Activated T-helper 1 cell treated with anti-CD3 and anti-CD28 coated beads, Interleukin-12 subunit alpha, Interleukin-12 subunit beta, Interleukin-2, Interleukin-4 antibody, amounts not matched to agents 30 ng/mL and 10 ng/mL and 1 ng/mL, durations not matched to agents 14 hours and 24 hours and 36 hours (primary cell): Measurements from ENCODE around the gene TTC9B. TPM values are rescaled to one million over a fixed set of nuclear protein-coding genes. Genes with fewer than 3 reads are reported as not detected.

ENCODE experiments used
- DNase-seq: peaks from one replicate; pipeline ENCODE4 v3.0.0; 2021; ENCODE audit warnings: low spot score
- H3K27ac Mint-ChIP-seq: one replicate; pipeline ENCODE4 v1.8.0; 2021; ENCODE audit warnings: mild to moderate bottlenecking, mixed read lengths
- H3K27me3 Mint-ChIP-seq: one replicate; pipeline ENCODE4 v1.8.0; 2022; ENCODE audit warnings: mild to moderate bottlenecking, moderate library complexity, mixed read lengths; ENCODE audit not compliant: insufficient read depth
- H3K36me3 Mint-ChIP-seq: one replicate; pipeline ENCODE4 v1.8.0; 2021; ENCODE audit warnings: low read depth, mixed read lengths
- H3K4me1 Mint-ChIP-seq: one replicate; pipeline ENCODE4 v1.8.0; 2021; ENCODE audit warnings: low read depth, mixed read lengths
- H3K4me3 Mint-ChIP-seq: one replicate; pipeline ENCODE4 v1.8.0; 2021; ENCODE audit warnings: mild to moderate bottlenecking, moderate library complexity, mixed read lengths
- H3K9me3 Mint-ChIP-seq: one replicate; pipeline ENCODE4 v1.8.0; 2021; ENCODE audit warnings: mixed read lengths
- intact Hi-C: fragments of 100-400 bp; cut with micrococcal nuclease; formaldehyde crosslinking; loops from one replicate; pipeline ENCODE4 v1.15.1; 2024
- total RNA-seq: library from RNA; stranded (reverse); gene quantifications from 2 replicates; pipeline ENCODE4 v1.2.3, GENCODE V29; 2022

TTC9B gene
- total RNA-seq, result not detected in 2 replicates

DNA sequence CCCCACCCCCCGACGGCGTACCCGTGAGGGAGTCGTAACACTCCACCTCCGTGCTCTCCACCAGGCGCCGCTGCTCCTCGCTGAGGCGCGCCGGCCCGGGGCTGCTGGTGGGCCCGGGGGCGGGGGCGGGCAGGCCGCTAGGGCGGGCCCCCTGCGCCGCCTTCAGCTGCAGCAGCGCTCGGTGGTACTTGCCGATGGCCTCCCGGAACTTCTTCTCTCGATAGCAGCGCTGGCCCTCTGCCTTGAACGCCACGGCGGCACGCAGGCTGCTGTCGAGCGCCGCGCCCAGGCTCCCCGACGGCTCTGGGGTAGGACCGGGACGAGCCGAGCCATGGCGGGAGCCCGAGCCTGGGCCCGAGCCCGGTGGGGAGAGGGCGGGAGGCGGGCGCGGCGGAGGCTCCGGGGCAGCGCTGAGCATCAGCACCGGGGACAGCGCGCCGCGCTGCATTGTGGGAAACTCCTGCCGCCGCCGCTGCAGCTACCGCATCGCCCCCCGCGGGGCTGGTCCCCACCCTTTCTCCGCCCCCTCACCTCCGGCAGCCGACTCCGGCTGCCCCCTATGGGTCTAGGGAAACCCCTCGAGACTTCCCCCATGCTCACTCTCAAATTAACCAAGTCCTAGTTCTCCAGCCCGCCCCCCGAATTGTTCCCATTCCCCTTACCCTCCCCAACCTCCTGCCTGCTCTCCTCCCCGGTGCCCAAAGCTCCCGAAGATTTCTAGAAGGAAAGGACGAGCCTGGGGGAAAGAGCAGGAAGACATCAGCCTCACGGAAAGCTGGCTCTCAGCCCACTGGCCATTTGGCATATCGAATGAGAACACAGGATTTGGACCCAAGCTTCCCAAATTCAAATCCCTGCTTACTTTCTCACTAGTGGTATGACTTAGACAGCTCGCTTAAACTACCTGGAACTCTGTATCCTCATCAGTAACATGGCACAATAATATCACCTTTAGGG lies at the start of gene TTC9B:
TSS of gene TTC9B (minus strand) at position 451 of the 957 bp plus-strand sequence. CDS start at position 448, 3 bp downstream.
- Mint-ChIP-seq H3K9me3 (peaks cover 4% of the 10 kb centered on the region), H3K4me3 (no peak within 1 kb of the TSS), H3K27ac (no peak within 1 kb of the TSS), H3K27me3 (peaks cover 37% of the 10 kb centered on the region), H3K4me1 (peaks cover 16% of the 10 kb centered on the region), H3K36me3 (peaks cover 3% of the 10 kb centered on the region)
- intact Hi-C loops, result loop anchor here (1.0 kb wide), 1 partner anchor 27 kb away; the partner anchor contains the start of gene MAP3K10
- peak; percentile 44 for DNase-seq

- H3K4me1 Mint-ChIP-seq, result peaks cover 16% of the 10 kb centered on the region
- intact Hi-C loops, result no loop called here
- DNase-seq, result no peak
- no peak overlapping the region for H3K4me3 Mint-ChIP-seq
- H3K9me3 Mint-ChIP-seq, result no peaks in the 10 kb centered on the region
- H3K27me3 Mint-ChIP-seq, result no peaks in the 10 kb centered on the region
- H3K27ac Mint-ChIP-seq, result no peak overlapping the region
- peaks cover 11% of the 10 kb centered on the region for H3K36me3 Mint-ChIP-seq
Observed at GRCh38 chr19:40267601-40267997, 49.4 kb upstream of the TTC9B start.

GRCh38 chr19:40266912-40267600 lies 48.9 kb upstream of the TTC9B start:
- no peaks in the 10 kb centered on the region for H3K27me3 Mint-ChIP-seq
- no peak overlapping the region for H3K4me3 Mint-ChIP-seq
- intact Hi-C loops, result no loop called here
- DNase-seq, result no peak
- H3K36me3 Mint-ChIP-seq, result peaks cover 9% of the 10 kb centered on the region
- H3K9me3 Mint-ChIP-seq, result no peaks in the 10 kb centered on the region
- H3K27ac Mint-ChIP-seq, result no peak overlapping the region
- H3K4me1 Mint-ChIP-seq, result peaks cover 11% of the 10 kb centered on the region

DNA sequence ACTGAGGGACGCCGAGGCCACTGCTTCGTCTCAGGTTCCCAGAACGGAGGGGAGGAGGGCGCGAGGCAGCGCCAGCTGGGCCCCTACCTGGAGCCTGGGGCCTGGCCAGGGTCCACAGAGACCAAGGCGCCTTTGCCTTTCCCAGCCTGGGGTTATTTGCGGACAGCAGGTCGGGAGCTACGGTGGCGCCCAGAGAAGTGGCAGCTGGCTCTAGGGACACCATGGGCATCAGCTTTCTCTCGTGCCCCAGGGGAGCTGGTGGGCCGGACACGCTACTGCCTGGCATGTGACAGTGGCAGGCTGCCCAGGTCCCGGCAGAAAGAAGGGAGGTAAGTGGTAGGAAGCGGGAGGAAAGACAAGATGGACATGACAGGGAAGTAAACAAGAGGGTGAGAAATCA lies 47.9 kb upstream of the TTC9B start:
- no peak for DNase-seq
- peaks cover 13% of the 10 kb centered on the region for H3K36me3 Mint-ChIP-seq
- intact Hi-C loops, result no loop called here
- H3K4me3 Mint-ChIP-seq, result no peak overlapping the region
- H3K27me3 Mint-ChIP-seq, result no peaks in the 10 kb centered on the region
- H3K9me3 Mint-ChIP-seq, result no peaks in the 10 kb centered on the region
- H3K4me1 Mint-ChIP-seq, result peaks cover 8% of the 10 kb centered on the region
- H3K27ac Mint-ChIP-seq, result no peak overlapping the region

DNA sequence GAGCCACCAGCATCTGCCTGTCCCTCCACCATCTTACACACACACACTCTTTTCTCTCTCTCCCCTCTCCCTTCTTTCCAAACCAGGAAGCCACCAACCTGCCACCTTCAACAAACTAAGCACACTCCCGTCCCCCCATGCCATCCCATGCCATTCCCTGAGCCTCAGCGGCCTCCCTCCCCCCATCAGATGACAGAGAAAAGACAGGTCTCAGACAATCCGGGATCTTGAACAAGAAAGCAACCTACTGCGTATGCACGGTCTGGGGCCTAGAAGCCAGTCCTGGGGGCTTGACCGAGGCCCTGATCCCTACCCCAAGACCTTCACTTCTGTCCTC lies 47.5 kb upstream of the TTC9B start:
- H3K4me3 Mint-ChIP-seq, result no peak overlapping the region
- intact Hi-C loops, result no loop called here
- H3K4me1 Mint-ChIP-seq, result peaks cover 8% of the 10 kb centered on the region
- no peak for DNase-seq
- no peaks in the 10 kb centered on the region for H3K9me3 Mint-ChIP-seq
- H3K27me3 Mint-ChIP-seq, result no peaks in the 10 kb centered on the region
- H3K36me3 Mint-ChIP-seq, result peaks cover 13% of the 10 kb centered on the region
- no peak overlapping the region for H3K27ac Mint-ChIP-seq

GRCh38 chr19:40265055-40265762 lies 47.0 kb upstream of the TTC9B start:
- Mint-ChIP-seq H3K27ac (no peak overlapping the region), H3K36me3 (peaks cover 13% of the 10 kb centered on the region), H3K27me3 (no peaks in the 10 kb centered on the region), H3K4me3 (no peak overlapping the region), H3K4me1 (peaks cover 8% of the 10 kb centered on the region), H3K9me3 (no peaks in the 10 kb centered on the region)
- no peak for DNase-seq
- intact Hi-C loops, result no loop called here

DNA sequence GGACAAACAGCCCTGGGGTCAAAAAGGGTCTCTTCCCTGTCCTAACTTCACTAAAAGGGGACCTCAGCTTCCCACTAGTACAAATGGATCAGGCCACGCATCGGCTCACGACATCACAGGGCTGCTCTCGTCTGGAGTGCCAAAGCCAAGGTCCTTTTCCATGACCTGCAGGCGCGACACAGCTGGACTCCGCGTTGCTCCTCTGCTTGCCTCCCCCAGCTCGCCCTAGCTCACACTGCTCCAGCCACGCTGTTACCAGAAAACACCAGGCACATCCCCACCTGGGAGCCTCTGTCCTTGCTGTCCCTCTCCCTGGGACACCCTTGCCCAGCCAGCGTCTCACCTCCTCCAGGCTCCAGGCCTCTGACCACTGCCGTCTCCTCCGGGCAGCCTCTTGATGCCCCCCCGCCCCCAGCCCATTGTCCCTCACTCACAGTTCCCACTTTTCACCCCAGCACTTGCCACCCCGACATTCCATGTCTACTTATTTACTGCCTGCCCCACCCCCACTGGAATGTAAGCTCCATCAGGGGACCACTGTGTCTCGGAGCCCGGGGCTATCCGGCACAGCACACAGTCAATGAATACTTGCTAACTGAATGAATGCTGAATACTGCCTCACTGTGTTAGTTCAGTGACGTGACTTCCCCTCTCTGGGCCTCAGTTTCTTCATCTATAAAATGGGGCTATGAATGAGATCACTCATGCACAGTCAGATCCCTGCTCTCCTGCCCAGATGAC lies 46.3 kb upstream of the TTC9B start:
- peaks cover 13% of the 10 kb centered on the region for H3K36me3 Mint-ChIP-seq
- DNase-seq, result no peak
- H3K4me1 Mint-ChIP-seq, result peaks cover 10% of the 10 kb centered on the region
- intact Hi-C loops, result no loop called here
- no peak overlapping the region for H3K4me3 Mint-ChIP-seq
- H3K27ac Mint-ChIP-seq, result no peak overlapping the region
- H3K27me3 Mint-ChIP-seq, result no peaks in the 10 kb centered on the region
- H3K9me3 Mint-ChIP-seq, result no peaks in the 10 kb centered on the region

DNA sequence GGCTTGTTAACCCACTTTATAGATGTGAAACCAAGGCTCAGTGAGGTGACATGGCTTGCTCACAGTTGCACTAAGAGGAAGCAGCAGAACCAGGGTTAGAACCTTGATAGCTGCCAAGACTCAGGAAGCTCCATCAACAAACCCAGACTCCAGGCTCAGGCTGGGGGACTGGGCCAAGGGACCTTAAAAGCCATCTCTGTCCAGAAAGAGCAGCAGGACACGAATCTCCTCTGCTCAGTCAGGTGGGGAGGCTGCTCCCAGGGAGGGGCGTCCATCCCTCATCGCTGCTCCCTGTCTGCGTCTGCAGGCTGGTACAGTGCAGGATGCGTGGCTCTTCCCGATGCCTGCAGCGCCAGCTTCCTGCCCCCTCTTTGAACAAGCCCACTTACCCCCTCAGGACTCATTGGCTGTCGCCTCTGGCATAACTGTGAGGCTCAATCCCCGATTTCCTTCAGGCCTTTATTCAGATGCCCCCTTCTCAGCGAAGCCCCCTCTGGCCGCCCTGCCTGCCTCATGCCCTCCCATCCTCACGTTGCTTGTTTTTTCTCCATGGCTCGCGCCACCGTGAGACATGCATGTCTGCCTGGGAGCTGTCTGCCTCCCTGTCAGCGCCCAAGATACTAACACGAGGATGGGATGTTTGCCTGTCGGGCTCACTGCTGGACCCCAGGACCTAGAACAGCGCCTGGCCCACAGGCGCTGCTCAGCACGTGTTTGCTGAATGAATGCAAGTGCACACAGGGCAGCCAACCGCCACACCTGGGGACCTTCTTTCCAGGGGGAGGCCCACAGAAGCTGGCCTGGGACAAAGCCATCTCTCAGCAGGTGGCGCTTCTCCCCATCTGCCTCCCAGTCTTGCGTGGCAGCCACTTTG lies 45.5 kb upstream of the TTC9B start:
- no peak overlapping the region for H3K4me3 Mint-ChIP-seq
- no peaks in the 10 kb centered on the region for H3K9me3 Mint-ChIP-seq
- H3K27ac Mint-ChIP-seq, result no peak overlapping the region
- no peaks in the 10 kb centered on the region for H3K27me3 Mint-ChIP-seq
- intact Hi-C loops, result no loop called here
- DNase-seq, result no peak
- peaks cover 10% of the 10 kb centered on the region for H3K36me3 Mint-ChIP-seq
- peaks cover 7% of the 10 kb centered on the region for H3K4me1 Mint-ChIP-seq

DNA sequence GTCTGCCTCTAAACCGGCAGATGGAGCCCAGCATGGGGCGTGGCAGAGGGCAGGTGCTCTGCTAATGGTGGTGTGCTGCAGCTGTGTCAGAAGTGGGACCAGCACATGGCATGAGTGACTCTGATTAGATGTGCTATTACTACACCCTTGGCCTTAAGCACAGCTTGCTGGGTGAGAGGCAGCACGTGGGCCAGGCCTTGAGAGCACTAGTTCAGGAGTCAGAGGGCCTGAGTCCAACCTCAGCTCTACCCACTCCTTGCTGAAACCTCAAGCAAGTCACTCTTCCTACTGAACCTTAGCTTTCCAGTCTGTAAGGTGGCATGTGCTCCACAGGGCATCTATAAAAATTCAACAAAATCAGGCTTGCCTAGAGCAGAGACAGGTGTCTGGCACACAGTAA lies 44.2 kb upstream of the TTC9B start:
- H3K4me1 Mint-ChIP-seq, result peaks cover 7% of the 10 kb centered on the region
- H3K36me3 Mint-ChIP-seq, result peaks cover 12% of the 10 kb centered on the region
- H3K27ac Mint-ChIP-seq, result no peak overlapping the region
- no peak for DNase-seq
- no peaks in the 10 kb centered on the region for H3K27me3 Mint-ChIP-seq
- intact Hi-C loops, result no loop called here
- no peaks in the 10 kb centered on the region for H3K9me3 Mint-ChIP-seq
- no peak overlapping the region for H3K4me3 Mint-ChIP-seq

DNA sequence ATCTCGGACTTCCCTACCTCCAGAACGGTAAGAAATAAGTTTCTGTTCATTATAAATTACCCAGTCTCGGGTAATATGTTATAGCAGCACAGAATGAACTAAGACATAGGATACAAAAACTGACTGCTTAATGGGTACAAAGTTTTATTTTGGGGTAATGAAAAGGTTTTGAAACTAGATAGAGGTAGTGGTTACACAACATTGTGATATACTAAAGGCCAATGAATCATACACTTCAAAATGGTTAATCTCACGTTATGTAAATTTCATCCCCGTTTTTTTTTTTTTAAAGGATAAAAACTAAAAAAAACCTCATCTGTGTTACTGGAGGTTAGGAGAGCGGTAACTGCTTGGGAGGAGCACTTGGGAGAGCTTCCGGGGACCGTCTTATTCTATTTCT lies 43.4 kb upstream of the TTC9B start:
- Mint-ChIP-seq H3K36me3 (peaks cover 13% of the 10 kb centered on the region), H3K4me3 (no peak overlapping the region), H3K9me3 (no peaks in the 10 kb centered on the region), H3K27me3 (no peaks in the 10 kb centered on the region), H3K4me1 (peaks cover 7% of the 10 kb centered on the region), H3K27ac (no peak overlapping the region)
- DNase-seq, result no peak
- intact Hi-C loops, result no loop called here

DNA sequence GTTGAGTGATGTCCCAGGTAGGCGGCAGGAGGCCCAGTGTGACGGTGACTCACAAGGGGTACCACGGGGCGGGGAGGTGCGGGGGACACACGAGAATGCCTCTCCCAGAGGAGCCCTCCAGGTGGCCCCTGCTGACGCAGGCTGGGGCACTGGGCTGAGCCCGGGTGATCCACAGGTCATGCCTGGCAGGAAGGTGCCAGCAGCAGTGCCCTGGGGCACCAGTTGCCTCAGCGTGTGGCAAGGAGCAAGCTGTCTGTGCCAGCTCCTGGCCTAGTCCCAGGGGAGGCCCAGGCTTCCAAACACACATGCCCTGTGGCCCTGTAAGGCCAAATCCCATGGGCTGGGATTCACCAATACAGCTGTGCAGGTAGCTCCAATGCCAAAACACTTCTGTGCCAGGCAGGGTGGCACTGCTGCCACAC lies 38.9 kb upstream of the TTC9B start:
- H3K4me1 Mint-ChIP-seq, result peaks cover 7% of the 10 kb centered on the region
- DNase-seq, result no peak
- intact Hi-C loops, result no loop called here
- H3K9me3 Mint-ChIP-seq, result no peaks in the 10 kb centered on the region
- H3K4me3 Mint-ChIP-seq, result no peak overlapping the region
- H3K36me3 Mint-ChIP-seq, result peaks cover 32% of the 10 kb centered on the region
- no peaks in the 10 kb centered on the region for H3K27me3 Mint-ChIP-seq
- no peak overlapping the region for H3K27ac Mint-ChIP-seq

- Mint-ChIP-seq H3K27ac (no peak overlapping the region), H3K4me3 (no peak overlapping the region), H3K4me1 (peaks cover 7% of the 10 kb centered on the region), H3K27me3 (no peaks in the 10 kb centered on the region), H3K9me3 (no peaks in the 10 kb centered on the region), H3K36me3 (peaks cover 29% of the 10 kb centered on the region)
- no peak for DNase-seq
- intact Hi-C loops, result no loop called here
Observed at GRCh38 chr19:40256512-40256911, 38.3 kb upstream of the TTC9B start.
